HG03565 (cell line): ENCODE measurements around the gene MYH13.

Experiments
- ATAC-seq: cut with Tn5 transposase; IDR thresholded peaks from one replicate; pipeline ENCODE4 v1.9.1; 2021; ENCODE audit warnings: mild to moderate bottlenecking, moderate library complexity; ENCODE audit not compliant: unreplicated experiment

MYH13 gene

GRCh38 chr17:10372906-10373305, at the start of gene MYH13:
MYH13 (minus strand) TSS chr17:10373006; CDS start chr17:10364530, 8,476 bp downstream.
- ATAC-seq, result no peak

- ATAC-seq, result no peak
These were observed 49.2 kb upstream of the MYH13 start, which contains the start of gene MYH8 for GRCh38 chr17:10421900-10422542. MYH8 (minus strand) TSS chr17:10421950; CDS start chr17:10420227, 1,723 bp downstream.

GRCh38 chr17:10421211-10421610, 48.4 kb upstream of the MYH13 start:
- no peak for ATAC-seq

GRCh38 chr17:10420811-10421210, 48.0 kb upstream of the MYH13 start:
- ATAC-seq, result no peak

GRCh38 chr17:10417431-10417830, 44.6 kb upstream of the MYH13 start:
- ATAC-seq, result no peak

- no peak for ATAC-seq
These were observed 42.4 kb upstream of the MYH13 start for GRCh38 chr17:10415161-10415560.

- no peak for ATAC-seq
These were observed 30.8 kb upstream of the MYH13 start for GRCh38 chr17:10403589-10403988.

GRCh38 chr17:10398352-10398751, 25.5 kb upstream of the MYH13 start:
- no peak for ATAC-seq

GRCh38 chr17:10396524-10397163, 23.8 kb upstream of the MYH13 start:
- ATAC-seq, result no peak

- ATAC-seq, result peak; percentile 80
These were observed 21.5 kb upstream of the MYH13 start for GRCh38 chr17:10394201-10394887.

- ATAC-seq, result no peak
These were observed 20.1 kb upstream of the MYH13 start for GRCh38 chr17:10392880-10393279.

GRCh38 chr17:10385871-10386270, 13.1 kb upstream of the MYH13 start:
- ATAC-seq, result no peak

GRCh38 chr17:10384175-10384574, 11.4 kb upstream of the MYH13 start:
- ATAC-seq, result no peak

GRCh38 chr17:10380631-10381408, 8.0 kb upstream of the MYH13 start:
- no peak for ATAC-seq

GRCh38 chr17:10370016-10370608, 2.7 kb downstream of the MYH13 start:
- ATAC-seq, result no peak

GRCh38 chr17:10369239-10369638, 3.6 kb downstream of the MYH13 start:
- no peak for ATAC-seq

GRCh38 chr17:10368561-10368960, 4.2 kb downstream of the MYH13 start:
- ATAC-seq, result no peak

GRCh38 chr17:10360578-10360977, 12.2 kb downstream of the MYH13 start:
- ATAC-seq, result no peak

- ATAC-seq, result no peak
These were observed 15.0 kb downstream of the MYH13 start for GRCh38 chr17:10357768-10358167.

- ATAC-seq, result no peak
These were observed 18.2 kb downstream of the MYH13 start for GRCh38 chr17:10354651-10355050.

GRCh38 chr17:10352893-10353292, 19.9 kb downstream of the MYH13 start:
- ATAC-seq, result no peak
